Effector memory CD8-positive, alpha-beta T cell (primary cell): ENCODE results near the gene ARG1.

Source experiments
- ATAC-seq: fragments of 150-1000 bp; cut with Tn5 transposase; replicated peaks from 2 replicates; pipeline ENCODE4 v1.10.0; 2021; ENCODE audit warnings: mild to moderate bottlenecking, moderate library complexity
- DNase-seq, 3 experiments: peaks; one replicate each; pipeline ENCODE4 v3.0.0; 2021
- H3K27ac Mint-ChIP-seq, 2 donors: one replicate each; pipeline ENCODE4 v1.8.0; 2022; ENCODE audit warnings: mild to moderate bottlenecking in 2 of 2, mixed read lengths in 2 of 2, moderate library complexity in 2 of 2
- H3K27me3 Mint-ChIP-seq, 2 donors: one replicate each; pipeline ENCODE4 v1.8.0; 2022; ENCODE audit warnings: mixed read lengths in 2 of 2
- H3K36me3 Mint-ChIP-seq: one replicate; pipeline ENCODE4 v1.8.0; 2022; ENCODE audit warnings: mild to moderate bottlenecking, moderate library complexity, mixed read lengths; ENCODE audit not compliant: insufficient read depth
- H3K4me1 Mint-ChIP-seq, 2 donors: one replicate each; pipeline ENCODE4 v1.8.0; 2022; ENCODE audit warnings: low read depth in 2 of 2, mixed read lengths in 2 of 2
- H3K4me3 Mint-ChIP-seq, 2 donors: one replicate each; pipeline ENCODE4 v1.8.0; 2022; ENCODE audit warnings: mild to moderate bottlenecking in 2 of 2, mixed read lengths in 2 of 2, moderate library complexity in 2 of 2
- H3K9me3 Mint-ChIP-seq, 2 donors: one replicate each; pipeline ENCODE4 v1.8.0; 2022; ENCODE audit warnings: mixed read lengths in 2 of 2

Gene ARG1

GRCh38 chr6:131555992-131556391 is 17.0 kb upstream of the ARG1 start:
- Mint-ChIP-seq H3K27ac (no peak overlapping the region), H3K9me3 (no peaks in the 10 kb centered on the region), H3K36me3 (no peaks in the 10 kb centered on the region), H3K4me1 (no peaks in the 10 kb centered on the region), H3K27me3 (no peaks in the 10 kb centered on the region), H3K4me3 (no peak overlapping the region)
- ATAC-seq (no peak), DNase-seq (no peak)

- ATAC-seq (no peak), DNase-seq (no peak)
- no peaks in the 10 kb centered on the region for H3K9me3 Mint-ChIP-seq
- H3K27ac Mint-ChIP-seq: no peak overlapping the region
- no peaks in the 10 kb centered on the region for H3K4me1 Mint-ChIP-seq
- H3K27me3 Mint-ChIP-seq: peaks cover 0 to 11% of the 10 kb centered on the region in 2 donors
- H3K4me3 Mint-ChIP-seq: no peak overlapping the region
- no peaks in the 10 kb centered on the region for H3K36me3 Mint-ChIP-seq
Measured at GRCh38 chr6:131558922-131559321, 14.1 kb upstream of the ARG1 start.

- Mint-ChIP-seq H3K9me3 (no peaks in the 10 kb centered on the region), H3K27me3 (peaks cover 0 to 11% of the 10 kb centered on the region in 2 donors), H3K27ac (no peak overlapping the region), H3K4me3 (no peak overlapping the region), H3K36me3 (no peaks in the 10 kb centered on the region), H3K4me1 (no peaks in the 10 kb centered on the region)
- DNase-seq: no peak
- ATAC-seq: no peak
Measured at GRCh38 chr6:131561925-131562707, 10.9 kb upstream of the ARG1 start.

DNA sequence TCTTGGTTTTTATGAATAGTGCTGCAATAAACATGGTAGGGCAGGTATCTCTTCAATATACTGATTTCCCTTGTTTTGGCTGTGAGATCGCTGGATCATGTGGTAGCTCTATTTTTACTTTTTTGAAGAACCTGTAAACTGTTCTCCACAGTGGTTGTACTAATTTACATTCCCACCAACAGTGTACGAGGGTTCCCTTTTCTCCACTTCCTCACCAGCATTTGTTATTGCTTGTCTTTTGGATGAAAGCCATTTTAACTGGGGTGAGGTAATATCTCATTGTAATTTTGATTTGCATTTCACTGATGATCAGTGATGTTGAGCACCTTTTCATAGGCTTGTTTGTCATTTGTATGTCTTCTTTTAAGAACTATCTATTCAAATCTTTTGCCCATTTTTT is 8.0 kb upstream of the ARG1 start:
- Mint-ChIP-seq H3K36me3 (no peaks in the 10 kb centered on the region), H3K4me3 (no peak overlapping the region), H3K27ac (no peak overlapping the region), H3K27me3 (peaks cover 0 to 11% of the 10 kb centered on the region in 2 donors), H3K4me1 (no peaks in the 10 kb centered on the region), H3K9me3 (no peaks in the 10 kb centered on the region)
- DNase-seq: no peak
- no peak for ATAC-seq

GRCh38 chr6:131568726-131569125 is 4.3 kb upstream of the ARG1 start:
- no peak for ATAC-seq
- Mint-ChIP-seq H3K27ac (no peak overlapping the region), H3K4me1 (no peaks in the 10 kb centered on the region), H3K27me3 (no peaks in the 10 kb centered on the region), H3K36me3 (peaks cover 3% of the 10 kb centered on the region), H3K4me3 (no peak overlapping the region), H3K9me3 (no peaks in the 10 kb centered on the region)
- no peak for DNase-seq

DNA sequence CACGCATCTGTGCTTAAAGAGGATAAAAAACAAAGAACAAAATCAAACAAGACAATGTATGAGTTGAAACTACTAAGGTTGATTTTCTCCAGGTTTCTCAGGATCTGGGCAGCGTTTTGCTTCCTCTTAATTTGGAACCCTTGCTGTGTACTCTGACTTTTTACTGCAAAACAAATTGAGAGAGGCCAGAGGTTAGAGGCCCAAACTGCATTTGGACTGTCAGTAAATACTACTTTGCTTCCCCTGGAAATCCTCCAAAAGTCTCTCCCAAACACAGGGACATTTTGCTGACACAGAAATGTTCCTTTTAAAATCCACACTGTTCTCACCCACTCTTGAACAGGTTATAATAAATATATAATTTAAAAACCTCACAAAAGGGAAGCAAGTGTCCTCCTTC is 1.1 kb downstream of the ARG1 start:
- ATAC-seq (no peak), DNase-seq (no peak)
- H3K4me3 Mint-ChIP-seq: no peak overlapping the region
- H3K36me3 Mint-ChIP-seq: peaks cover 17% of the 10 kb centered on the region
- peak overlapping the region in 1 of 2 donors; percentile 7 for H3K27ac Mint-ChIP-seq
- no peaks in the 10 kb centered on the region for H3K27me3 Mint-ChIP-seq
- no peaks in the 10 kb centered on the region for H3K4me1 Mint-ChIP-seq
- H3K9me3 Mint-ChIP-seq: no peaks in the 10 kb centered on the region

DNA sequence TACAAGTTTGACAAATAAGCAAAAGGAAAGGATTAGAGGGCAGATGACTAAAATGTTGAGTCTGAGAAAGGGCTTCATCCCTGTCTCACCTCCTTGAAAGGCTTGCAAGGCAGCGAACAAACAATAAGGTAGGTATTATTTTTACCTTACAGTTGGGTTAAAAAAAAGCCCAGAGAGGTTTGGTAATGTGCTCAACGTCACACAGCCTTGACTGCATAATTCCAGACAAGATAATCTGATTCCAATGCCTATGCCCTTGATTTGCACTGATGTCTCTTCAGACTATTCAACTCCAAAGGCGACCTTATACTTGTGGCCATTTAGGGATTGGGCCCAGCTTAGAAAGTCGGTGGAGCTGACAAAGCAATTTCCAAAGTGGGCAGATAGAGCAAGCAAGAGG is 1.7 kb downstream of the ARG1 start:
- no peaks in the 10 kb centered on the region for H3K27me3 Mint-ChIP-seq
- H3K27ac Mint-ChIP-seq: peak overlapping the region in 1 of 2 donors; percentile 9
- ATAC-seq (no peak), DNase-seq (no peak)
- peaks cover 22% of the 10 kb centered on the region for H3K36me3 Mint-ChIP-seq
- H3K4me3 Mint-ChIP-seq: no peak overlapping the region
- H3K9me3 Mint-ChIP-seq: no peaks in the 10 kb centered on the region
- H3K4me1 Mint-ChIP-seq: no peaks in the 10 kb centered on the region

DNA sequence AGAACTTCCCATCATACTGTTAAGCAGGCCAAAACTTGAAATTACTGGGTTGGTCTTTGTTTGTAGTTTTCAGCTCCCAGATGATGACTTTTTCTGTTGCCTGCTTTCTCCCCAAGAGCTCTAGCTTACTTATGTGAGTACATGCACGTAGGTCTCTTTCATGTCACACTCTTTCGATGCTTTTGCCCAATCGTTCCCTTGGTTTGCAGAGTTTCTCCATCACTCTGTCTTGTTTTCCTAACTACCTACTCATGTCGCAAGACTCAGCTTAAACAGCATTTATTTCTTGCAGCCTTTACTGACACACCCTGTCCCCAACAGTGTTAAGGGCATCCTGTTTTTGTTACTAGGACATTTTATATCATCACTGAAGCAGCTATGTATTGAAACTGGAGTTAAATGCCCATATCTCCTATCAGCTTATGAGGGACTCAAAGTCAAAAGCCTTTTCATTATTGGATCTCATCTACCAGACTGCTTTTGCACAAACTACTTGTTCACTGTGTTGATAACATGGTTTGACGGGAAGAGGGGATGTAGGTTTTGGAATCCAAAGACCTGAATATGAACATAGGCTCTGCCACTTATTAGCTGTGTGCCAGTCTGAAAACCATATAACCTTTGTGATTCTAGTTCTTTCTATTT is 2.9 kb downstream of the ARG1 start:
- no peaks in the 10 kb centered on the region for H3K4me1 Mint-ChIP-seq
- ATAC-seq (no peak), DNase-seq (no peak)
- no peaks in the 10 kb centered on the region for H3K27me3 Mint-ChIP-seq
- no peaks in the 10 kb centered on the region for H3K9me3 Mint-ChIP-seq
- peaks cover 30% of the 10 kb centered on the region for H3K36me3 Mint-ChIP-seq
- H3K27ac Mint-ChIP-seq: no peak overlapping the region
- no peak overlapping the region for H3K4me3 Mint-ChIP-seq

- no peaks in the 10 kb centered on the region for H3K9me3 Mint-ChIP-seq
- no peaks in the 10 kb centered on the region for H3K4me1 Mint-ChIP-seq
- DNase-seq (no peak), ATAC-seq (no peak)
- H3K27me3 Mint-ChIP-seq: no peaks in the 10 kb centered on the region
- peaks cover 50% of the 10 kb centered on the region for H3K36me3 Mint-ChIP-seq
- no peak overlapping the region for H3K4me3 Mint-ChIP-seq
- no peak overlapping the region for H3K27ac Mint-ChIP-seq
Measured at GRCh38 chr6:131581523-131581922, 8.5 kb downstream of the ARG1 start.

DNA sequence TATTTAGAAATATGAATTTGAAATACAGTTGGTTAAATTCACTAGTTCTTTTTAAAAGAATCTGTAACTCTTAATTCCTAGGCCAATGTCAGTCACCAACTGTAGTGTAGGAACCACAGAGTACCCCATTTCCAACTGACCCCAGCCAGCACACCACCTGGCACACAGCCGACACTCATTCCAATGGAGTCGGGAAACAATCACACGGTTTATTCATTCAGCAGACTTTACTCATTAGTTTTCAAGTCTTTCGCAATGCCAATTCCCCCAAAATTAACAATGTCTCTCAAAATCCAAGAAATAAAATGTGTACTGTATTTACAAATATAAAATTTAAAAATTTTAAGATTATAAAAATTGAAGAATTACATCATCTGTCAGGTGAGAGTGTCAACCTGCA is 13.5 kb downstream of the ARG1 start:
- H3K27me3 Mint-ChIP-seq: no peaks in the 10 kb centered on the region
- peaks cover 70% of the 10 kb centered on the region for H3K36me3 Mint-ChIP-seq
- no peak for DNase-seq
- ATAC-seq: no peak
- H3K9me3 Mint-ChIP-seq: no peaks in the 10 kb centered on the region
- peaks cover 0 to 3% of the 10 kb centered on the region in 2 donors for H3K4me1 Mint-ChIP-seq
- no peak overlapping the region for H3K27ac Mint-ChIP-seq
- H3K4me3 Mint-ChIP-seq: no peak overlapping the region

- peaks cover 81% of the 10 kb centered on the region for H3K36me3 Mint-ChIP-seq
- peak overlapping the region in 1 of 2 donors; percentile 32 for H3K27ac Mint-ChIP-seq
- no peak for ATAC-seq
- DNase-seq: no peak
- no peaks in the 10 kb centered on the region for H3K9me3 Mint-ChIP-seq
- H3K27me3 Mint-ChIP-seq: no peaks in the 10 kb centered on the region
- no peak overlapping the region for H3K4me3 Mint-ChIP-seq
- peaks cover 0 to 3% of the 10 kb centered on the region in 2 donors for H3K4me1 Mint-ChIP-seq
Measured at GRCh38 chr6:131587909-131588308, 14.9 kb downstream of the ARG1 start.

DNA sequence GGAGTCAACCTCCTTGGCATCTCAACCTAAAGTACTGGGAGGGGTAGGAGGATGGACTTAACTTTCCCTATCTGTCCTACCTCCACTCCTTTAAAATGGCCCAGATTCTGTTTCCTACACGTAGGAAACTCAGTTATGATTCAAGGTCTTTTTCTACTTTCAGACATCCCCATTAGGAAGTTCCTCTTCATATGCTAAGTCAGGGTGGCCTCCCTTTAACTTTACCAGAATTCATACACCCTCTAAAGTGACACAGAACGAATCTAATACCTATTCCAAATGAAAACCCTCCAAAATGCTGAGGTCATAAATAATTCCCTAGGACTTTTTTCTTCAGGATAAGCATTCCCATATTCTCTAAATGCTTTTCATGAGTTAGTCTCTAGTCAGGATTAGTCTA is 15.6 kb downstream of the ARG1 start:
- Mint-ChIP-seq H3K9me3 (no peaks in the 10 kb centered on the region), H3K36me3 (peaks cover 86% of the 10 kb centered on the region), H3K4me3 (no peak overlapping the region), H3K27me3 (no peaks in the 10 kb centered on the region), H3K4me1 (peaks cover 0 to 3% of the 10 kb centered on the region in 2 donors), H3K27ac (peak overlapping the region in 1 of 2 donors; percentile 27)
- ATAC-seq (no peak), DNase-seq (no peak)

GRCh38 chr6:131592935-131593334 is 19.9 kb downstream of the ARG1 start:
- no peak for DNase-seq
- ATAC-seq: no peak
- Mint-ChIP-seq H3K4me3 (no peak overlapping the region), H3K36me3 (peaks cover 95% of the 10 kb centered on the region), H3K9me3 (no peaks in the 10 kb centered on the region), H3K27me3 (no peaks in the 10 kb centered on the region), H3K27ac (no peak overlapping the region), H3K4me1 (peaks cover 0 to 8% of the 10 kb centered on the region in 2 donors)

DNA sequence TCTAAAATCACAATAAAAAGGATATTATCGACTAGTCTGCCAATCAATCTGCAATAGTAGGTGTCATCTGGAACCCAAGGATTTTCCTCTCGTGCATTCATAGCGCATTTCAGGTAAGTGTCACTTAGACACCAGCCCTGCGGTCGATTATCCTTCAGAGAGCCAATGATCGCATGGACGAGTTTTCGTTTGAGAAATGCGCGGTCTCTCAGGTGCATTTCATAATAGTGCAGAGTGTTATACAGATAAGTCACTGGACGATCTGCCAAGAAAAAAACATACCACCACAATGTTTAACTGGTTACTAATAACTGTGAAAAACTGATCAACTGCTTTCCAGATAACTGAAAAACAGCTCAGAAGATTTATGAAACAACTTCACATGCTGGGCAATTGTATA is 21.0 kb downstream of the ARG1 start:
- peaks cover 0 to 8% of the 10 kb centered on the region in 2 donors for H3K4me1 Mint-ChIP-seq

More for the DNA sequence above, 21.0 kb downstream of the ARG1 start:
- H3K27ac Mint-ChIP-seq: no peak overlapping the region
- H3K4me3 Mint-ChIP-seq: no peak overlapping the region
- H3K9me3 Mint-ChIP-seq: no peaks in the 10 kb centered on the region
- no peaks in the 10 kb centered on the region for H3K27me3 Mint-ChIP-seq
- ATAC-seq (no peak), DNase-seq (no peak)
- peaks cover 96% of the 10 kb centered on the region for H3K36me3 Mint-ChIP-seq
